ENCODE data around the gene CISD2.

GRCh38 chr4:102826890-102827673 lies 41.7 kb upstream of the CISD2 start, which contains the start of gene UBE2D3:
- TF ChIP-seq, protein P1, sequence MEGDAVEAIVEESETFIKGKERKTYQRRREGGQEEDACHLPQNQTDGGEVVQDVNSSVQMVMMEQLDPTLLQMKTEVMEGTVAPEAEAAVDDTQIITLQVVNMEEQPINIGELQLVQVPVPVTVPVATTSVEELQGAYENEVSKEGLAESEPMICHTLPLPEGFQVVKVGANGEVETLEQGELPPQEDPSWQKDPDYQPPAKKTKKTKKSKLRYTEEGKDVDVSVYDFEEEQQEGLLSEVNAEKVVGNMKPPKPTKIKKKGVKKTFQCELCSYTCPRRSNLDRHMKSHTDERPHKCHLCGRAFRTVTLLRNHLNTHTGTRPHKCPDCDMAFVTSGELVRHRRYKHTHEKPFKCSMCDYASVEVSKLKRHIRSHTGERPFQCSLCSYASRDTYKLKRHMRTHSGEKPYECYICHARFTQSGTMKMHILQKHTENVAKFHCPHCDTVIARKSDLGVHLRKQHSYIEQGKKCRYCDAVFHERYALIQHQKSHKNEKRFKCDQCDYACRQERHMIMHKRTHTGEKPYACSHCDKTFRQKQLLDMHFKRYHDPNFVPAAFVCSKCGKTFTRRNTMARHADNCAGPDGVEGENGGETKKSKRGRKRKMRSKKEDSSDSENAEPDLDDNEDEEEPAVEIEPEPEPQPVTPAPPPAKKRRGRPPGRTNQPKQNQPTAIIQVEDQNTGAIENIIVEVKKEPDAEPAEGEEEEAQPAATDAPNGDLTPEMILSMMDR (IDR thresholded peaks at IDR 0.05), result peak in 1 of 2 donors; percentile 5
- TF ChIP-seq EP300 (IDR thresholded peaks at IDR 0.05), result no peak
